HG03039 (cell line): Measurements from ENCODE around the gene USH1C.

Source experiments
- ATAC-seq: cut with Tn5 transposase; IDR thresholded peaks from one replicate; pipeline ENCODE4 v1.9.1; 2021; ENCODE audit warnings: mild to moderate bottlenecking, moderate library complexity; ENCODE audit not compliant: unreplicated experiment

Gene USH1C

DNA sequence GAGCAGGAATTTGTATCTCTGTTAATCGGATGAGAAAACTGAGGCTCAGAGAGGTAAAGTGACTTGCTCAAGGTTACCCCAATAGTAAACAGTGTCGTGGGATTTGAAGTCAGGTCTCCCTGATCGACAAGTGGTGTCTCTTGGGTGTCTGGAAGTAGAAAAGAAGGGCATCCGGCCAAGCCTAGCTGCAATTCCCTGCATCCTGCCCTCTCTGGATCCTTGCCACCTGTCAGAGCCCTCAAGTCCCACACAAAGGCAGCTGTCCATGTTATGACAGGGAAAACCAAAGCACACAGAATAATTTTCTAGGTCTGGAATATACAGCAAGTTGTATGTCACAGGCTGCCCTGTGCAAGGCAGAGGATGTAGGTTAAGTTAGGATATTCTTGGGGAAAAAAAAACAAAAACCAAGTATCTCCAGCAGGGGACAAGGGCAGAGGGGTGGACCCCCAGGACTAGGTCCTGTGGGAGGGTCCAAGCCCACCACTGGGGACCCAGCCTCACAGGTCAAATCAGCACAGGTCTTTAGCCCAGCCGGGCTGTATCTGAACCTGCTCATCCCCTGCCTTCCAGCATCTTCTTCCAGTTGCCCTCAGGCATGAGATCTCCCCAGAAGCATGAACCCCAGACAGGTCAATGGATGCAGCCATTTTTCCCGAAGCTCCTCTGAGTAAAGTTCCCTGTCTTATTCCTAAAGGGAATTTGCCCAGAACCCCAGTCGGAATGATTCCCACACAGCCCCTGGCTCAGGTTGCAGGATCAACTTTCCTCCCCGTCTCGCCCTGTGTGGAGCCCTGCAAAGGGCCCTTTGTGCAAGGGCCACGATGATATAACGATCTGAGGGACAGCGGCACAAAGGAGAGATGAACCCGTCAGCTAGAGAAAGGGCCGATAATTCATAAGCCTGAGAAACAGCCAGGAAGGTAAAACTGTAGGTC, 15.0 kb downstream of the USH1C start:
- ATAC-seq: no peak

DNA sequence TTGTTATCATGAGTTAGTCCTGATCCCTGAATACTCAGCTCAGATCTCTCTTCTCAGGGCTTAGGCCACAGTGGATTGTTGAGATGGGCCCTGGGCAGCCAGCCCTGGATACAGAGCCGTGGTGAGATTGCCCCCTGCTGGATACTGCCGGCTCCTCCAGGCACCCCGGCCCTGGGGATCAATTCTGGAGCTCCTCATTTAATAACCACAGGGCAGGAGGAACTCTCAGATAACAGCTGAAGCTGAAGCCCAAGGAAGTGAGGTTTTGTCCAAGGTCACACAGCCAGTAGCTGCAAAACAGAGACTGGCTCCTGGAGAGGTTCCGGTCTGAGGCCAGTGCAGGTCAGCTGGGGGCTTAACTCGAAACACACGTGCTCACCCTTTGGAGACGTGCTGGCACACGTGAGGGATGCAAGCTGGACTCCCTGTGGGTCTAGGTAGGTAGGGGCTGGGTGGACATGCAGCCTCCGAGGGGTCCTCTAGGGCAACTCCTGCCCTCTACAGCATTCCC, 16.0 kb downstream of the USH1C start:
- no peak for ATAC-seq

DNA sequence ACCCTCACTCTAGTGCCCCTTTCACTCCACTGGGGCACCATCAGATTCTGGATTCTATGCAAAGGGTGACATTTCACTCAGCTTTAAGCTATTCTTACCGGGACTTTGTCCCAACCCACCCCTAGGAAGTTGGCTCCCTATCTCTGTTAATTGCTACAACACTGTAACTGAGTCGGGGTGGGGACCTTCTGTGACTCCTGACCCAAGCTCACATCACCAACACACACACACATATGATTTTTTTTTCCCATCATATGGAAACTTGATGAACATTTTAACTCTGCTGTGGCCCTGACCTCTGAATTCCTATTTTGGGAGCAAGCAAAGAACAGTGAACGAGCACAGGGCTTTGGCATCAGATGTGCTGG, 16.6 kb downstream of the USH1C start:
- no peak for ATAC-seq

DNA sequence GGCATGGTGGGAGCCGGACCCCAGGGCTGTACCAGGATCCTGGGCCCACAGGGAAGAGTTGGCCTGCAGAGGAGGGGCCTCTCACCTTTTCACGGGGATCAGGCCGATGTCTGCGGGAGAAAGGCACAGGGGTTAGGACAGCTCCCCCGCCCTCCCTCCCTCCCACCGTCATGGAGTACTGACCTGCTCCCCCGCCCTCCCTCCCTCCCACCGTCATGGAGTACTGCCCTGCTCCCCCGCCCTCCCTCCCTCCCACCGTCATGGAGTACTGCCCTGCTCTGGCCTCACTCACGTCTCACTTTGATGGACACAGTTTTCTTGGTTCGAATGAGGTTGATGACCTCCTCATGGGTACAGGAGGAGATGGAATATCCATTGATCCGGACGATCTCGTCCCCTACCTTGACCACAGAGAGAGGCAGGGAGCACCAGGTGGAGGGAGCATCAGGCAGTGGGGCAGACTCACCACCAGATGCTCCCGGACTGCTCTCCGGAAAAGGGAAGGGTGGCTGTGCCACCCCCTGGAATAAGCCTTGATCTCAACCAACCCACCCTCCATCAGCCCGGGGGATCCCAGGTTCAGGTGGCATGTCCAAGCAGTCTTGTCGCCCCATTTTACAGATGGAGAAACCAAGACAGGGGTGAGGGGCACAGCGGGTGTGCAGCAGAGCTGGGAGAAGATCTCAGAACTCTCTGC, 17.1 kb downstream of the USH1C start:
- no peak for ATAC-seq

DNA sequence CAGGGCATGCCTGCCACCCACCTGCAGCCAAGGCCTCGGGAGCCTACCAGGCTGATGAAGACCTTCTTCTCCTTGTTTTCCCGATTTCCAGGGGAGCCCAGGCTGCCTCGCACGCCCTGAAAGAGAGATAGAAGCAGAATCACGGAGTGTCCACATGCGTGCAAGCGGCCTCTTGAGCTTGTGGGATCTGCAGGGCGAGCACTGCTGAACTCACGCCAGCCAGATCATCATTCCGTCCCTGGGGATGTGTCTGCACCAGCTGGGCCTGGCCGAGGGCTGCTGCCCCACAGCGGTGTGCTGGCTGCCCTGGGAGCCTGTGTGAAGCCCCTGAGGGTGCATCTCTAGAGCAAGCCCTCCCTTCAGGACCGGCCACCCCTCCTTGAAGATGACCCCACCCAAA, 17.9 kb downstream of the USH1C start:
- no peak for ATAC-seq

DNA sequence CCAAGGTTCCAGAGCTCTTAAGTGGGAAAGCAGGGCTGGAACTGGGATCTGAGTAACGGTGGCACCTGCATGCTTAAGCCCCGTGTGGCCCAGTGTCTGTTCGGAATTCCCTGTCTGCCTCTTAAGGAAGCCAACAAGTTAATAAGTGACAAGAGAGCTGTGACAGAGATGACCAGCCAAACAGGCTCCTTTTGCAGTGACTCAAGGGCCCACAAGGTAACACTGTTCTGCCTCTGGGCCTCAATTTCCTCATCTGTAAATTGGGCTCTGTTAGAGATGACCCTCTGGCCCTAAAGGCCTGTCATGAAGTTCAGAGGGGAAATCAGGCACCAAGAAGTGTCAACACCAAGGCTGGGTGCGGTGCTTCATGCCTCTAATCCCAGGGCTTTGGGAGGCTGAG, 18.6 kb downstream of the USH1C start:
- ATAC-seq: no peak

DNA sequence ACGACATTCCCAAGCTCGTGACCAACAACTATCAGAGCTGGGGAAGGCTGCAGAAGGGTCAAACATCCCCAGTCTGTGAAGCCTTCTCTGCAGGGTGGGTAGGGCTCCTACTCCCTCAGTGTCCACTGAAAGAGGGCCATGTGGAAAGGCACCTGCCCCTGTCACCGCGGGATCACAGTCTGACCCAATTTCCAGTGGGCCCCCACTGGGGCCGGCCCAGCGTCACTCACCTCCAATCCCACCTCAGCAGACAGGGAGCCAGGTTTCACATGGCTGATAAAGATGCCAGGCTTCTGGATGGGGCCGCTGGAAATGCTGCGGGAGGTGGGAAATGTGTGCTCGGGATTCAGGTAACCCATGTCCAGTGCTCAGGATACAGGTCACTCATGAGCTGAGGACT, 20.0 kb downstream of the USH1C start:
- no peak for ATAC-seq

DNA sequence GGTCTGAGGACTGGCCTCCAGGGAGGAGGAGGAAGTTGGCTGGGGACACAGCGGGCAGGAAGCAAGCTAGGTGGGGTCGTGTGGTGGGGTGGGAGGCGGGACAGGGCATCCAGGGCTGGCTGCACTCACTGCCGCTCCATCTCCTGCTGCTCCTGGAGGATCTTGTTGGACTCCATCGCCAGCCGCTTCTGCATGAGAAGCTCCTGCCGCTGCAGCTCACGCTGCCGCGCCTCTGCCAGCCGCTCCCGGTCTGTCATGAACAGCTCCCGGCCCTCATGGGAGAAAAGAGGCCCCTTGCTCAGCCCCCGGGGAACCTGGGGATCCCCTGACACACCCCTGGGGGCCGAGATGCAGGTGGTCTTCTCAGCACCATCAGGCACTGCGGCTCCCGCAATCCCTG, 21.6 kb downstream of the USH1C start:
- no peak for ATAC-seq

DNA sequence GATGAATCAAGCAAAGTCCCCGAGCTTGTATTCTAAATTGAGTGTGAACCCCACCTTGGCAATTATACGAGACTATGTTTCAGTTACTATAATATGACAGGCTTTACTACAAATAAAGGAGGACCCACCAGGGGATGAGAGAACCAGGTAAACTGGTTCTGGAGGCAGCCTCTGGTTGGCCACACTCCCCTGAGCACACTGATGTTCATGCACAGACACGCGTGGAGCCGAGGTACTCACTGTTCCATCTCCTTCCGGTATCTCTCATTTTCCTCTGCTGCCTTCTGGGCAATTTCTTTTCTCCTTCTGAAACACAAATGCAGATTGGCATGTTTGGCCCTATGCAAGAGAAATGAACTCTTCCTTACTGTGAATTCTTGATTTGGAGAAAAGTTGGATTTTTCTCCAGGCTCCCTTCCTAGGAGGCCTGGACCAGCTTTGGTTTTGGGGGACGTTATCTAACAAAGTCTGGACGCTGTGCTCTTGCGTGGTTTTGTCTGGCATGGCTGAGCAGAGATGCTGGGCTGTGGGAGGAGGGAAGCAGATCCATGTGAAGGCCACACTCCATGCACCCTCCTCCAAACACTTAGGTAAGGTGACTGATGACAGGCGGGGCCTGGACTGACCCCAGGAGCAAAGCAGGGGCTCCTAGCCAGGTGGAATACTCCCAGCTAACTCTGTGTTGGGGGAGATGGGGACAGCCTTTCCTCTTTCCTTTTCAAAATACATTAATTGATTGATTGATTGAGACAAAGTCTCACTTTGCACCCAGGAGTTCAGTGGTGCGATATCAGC, 22.9 kb downstream of the USH1C start:
- no peak for ATAC-seq

DNA sequence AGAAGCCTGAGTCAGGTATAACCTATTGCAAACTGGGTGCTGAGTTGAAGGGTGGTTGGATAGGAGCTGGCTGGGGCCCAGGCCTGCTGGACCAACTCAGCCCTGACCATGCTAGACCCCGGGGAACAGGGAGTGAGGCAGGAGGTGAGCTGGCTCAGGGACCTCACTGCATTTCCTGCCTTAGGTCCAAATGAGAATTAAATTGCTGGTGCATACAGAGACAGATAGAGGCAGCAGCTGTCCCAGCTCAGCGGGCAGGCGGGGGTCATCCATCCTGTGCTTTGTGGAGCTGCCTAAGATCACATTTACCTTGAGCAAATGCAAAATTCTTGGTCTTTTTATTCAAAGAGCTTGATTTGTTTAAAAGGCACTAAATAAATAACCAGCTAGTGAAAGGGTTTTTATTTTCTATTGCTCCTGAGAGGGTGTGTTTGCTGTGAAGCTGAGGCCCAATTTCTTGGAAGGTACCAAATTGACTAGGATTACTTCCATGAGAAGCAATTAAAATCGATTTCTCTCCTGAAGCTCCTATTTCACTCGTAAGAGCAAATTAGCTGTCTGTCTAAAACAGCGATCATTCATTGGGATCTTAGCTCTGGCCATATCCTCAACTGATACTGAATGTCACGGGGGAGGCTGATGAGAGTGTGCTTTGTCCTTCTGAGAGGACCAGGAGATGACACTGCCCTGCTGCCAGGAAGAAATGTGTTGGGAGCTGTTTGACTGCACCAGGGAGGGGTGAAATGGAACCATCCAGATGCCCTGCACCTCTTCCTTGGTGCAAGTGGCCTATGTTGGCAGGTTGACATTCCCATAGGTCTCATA, 24.9 kb downstream of the USH1C start:
- ATAC-seq: no peak

DNA sequence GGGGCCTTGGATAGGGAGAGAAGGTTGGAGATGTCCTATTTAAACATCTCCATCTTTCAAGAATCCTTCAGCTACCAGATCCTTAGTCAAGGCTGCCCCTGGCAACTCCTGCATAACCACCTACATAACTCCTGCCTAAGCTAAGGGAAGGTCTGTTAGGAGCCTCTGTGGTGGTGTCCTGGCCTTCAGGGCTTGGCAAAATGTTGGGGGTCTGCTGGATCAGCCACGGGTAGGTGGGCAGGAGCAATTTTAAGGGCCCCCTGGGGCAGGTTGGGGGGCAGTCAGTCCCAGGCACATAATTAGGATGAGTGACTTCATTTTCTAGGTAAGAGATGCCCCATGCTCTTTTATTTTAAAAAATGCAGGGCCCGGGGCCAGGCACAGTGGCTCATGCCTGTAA, 25.9 kb downstream of the USH1C start:
- no peak for ATAC-seq

DNA sequence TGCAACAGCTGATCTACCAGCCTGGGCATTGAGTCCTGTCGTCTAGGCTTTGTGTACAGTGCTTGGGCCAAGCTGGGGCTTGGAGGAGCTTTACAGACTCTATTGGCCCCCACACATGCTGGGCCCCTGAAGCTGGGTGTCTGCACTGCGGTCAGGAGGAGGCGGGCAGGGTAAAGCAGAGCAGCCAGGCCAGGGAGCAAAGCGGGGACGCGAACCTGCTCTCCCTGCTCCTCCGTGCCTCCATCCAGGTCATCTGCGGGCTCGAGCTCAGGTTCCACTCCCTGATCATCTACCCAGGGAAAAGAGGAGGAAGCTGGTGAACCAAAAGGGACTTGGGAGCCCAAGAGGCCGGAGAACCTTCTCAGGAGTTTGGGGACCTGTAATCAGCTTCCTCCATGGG, 27.0 kb downstream of the USH1C start:
- ATAC-seq: no peak

DNA sequence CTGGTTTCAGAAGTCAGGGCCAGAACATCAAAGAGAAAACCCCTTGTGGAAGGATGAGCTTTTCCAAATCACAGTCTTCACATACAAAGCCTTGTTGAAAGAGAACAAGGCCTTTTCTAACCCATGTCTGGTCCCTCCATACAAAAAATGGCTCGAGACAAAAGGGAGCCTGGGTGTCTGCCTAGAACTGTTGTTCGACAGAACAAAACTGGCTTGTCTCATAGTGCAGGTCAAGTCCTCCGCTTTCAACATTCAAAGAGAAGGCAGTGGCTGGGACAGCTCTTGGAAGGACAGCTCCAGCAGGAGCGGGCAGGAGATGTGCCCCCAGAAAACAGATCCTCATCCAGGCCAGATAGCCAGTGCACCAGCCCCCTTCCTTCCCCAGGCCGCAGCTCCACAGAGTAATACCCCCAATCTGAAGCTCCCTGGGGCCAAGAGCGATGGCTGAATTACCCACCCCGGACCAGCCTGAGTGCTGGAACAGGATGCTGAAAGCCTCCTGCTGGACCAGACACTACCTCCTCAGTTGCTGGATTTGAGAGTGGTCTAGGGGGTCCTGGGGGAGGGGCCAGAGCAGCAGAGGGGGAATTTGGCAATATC, 27.6 kb downstream of the USH1C start:
- ATAC-seq: no peak

DNA sequence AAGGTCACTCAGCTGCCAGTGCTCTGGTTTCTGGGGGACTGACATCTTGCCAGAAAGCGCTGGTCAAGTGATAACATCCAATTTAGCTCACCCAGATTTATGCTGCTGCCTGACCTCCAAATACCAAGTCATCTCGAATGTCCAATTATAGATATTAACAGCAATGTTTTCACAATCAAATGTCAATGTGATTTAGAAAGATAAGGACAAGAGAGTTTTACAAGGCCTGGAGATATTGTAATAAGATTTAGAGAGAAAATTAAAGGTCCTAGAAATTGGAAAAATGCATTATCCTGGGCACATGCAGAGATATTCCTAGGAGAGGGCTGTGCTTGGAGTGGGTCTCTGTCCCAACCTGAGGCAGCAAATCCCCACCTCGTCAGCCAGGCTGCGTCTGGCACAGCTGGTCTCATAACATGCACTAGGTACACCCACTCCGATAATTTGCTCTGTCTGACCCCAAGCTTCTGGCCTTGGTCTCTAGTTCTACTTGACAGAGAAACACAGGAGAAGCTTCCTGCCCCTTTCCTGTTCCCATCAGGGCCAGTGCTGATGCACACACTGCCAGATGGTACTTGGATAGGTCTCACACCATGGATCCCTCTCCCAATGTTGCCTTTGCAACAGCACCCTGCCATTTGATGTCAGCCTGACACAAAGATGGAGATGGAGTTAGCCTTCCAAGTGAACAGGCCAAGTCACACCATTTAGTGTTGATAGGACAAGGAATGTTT, 28.6 kb downstream of the USH1C start:
- no peak for ATAC-seq

DNA sequence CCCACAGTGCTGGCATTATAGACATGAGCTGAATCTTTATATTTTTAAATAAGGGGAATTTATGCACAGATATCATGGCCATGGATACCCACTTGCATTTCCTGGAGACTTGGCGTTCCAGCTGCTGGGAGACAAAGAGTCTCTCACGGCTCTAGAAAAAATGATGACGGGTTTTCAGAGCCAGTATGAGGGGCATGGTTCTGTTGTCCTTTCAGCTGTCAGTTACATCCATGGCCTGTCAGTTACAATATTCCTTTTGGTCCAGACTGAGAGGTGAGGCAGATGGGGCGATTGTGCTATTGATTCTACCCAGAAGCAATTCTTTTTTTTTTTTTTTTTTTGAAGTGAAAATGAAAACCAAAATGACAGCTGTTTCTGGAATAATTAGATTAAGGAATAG, 29.7 kb downstream of the USH1C start:
- no peak for ATAC-seq

DNA sequence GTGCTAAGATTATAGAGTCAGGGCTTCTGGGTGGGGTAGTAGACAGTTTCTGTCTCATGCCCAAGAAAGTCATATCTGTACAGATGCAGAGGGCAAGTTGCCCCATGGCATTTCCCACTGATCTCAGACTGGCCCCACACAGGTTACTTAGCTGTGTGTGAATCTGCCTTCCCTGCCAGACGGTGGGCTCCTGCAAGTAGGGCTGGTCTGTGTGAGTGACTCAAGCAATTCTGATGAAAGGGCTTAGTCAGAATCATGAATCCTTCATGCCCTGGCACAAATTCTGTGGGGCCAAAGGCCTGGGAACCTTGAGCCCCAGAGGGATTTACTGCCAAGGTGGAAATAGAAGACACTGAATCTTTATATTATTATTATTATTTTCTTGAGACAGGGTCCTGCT, 30.4 kb downstream of the USH1C start:
- no peak for ATAC-seq

DNA sequence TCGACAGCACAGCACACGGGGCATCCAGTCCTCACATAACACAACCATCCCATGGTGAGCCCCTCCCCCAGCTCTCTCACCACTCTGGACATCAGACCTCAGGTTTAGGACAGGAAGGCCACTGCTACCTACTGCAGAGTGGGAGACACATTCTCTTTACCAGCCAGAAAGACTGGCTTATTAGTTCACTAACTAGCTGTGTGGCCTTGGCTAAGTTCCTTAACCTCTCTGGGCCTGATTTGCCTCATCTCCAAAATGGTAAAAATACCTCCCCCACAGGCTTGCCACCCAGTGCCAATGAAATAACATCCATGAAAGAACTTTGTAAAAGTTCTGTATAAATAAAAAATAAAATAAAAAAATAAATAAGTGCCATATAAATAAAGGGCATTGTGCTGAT, 32.1 kb downstream of the USH1C start:
- no peak for ATAC-seq

DNA sequence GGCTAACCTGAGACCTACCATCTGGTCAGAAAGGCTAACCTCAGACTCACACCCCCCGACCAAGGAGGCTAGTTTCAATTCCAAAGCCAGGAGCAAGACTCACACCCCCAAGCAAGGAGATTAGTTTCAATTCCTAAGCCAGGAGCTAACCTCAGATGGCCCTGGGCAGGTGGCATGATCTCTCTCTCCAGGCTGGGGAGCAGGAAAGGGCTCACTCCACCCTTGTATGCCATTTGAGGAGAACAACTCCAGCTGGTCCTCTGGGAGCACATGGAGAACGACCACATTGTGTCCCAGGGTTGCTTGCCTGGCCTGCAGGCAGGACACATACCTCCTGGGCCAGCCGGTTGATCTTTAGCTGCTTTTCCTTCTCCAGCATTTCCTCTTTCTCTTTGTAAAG, 32.6 kb downstream of the USH1C start:
- ATAC-seq: no peak

DNA sequence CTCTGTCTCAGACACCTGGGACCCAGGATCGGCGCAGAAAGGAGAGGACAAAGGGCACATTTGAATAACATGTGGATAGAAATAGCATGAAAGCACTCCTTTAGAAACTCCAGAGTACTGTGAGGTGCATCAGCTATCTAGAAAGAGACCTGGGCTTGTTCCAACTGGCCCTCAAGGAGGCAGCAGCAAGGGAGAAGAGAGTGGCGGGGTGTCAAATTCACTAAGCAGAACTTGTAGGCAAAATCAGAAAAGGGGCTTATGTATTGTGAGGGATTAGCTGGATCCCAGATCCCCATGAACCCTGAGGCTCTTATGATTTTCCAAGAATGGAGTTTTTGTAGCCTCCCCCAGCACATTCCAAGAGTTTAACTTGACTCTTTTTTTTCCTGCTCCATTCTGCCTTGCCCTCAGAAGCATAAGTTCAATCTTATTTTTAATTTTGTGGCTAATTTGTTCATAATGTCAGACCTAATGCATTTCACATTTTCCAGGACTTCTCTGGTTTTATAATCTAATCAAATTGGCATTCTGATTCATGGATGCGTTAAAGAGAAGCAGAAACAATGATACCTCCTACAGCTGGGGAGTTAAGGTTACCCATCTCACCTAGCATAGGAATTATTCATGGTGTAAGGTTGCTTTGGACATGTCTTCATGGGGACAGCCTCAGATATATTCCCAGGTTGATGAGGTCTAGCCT, 33.6 kb downstream of the USH1C start:
- ATAC-seq: no peak
